ENCODE measurements around the gene SIX3. TPM values are rescaled to one million over a fixed set of nuclear protein-coding genes. Genes with fewer than 3 reads are reported as not detected.

Gene SIX3
- total RNA-seq, 3 donors from 2014 or later (not counting 1 experiment from before 2014, with no cell fraction given) = 0.15 to 0.39 TPM; not detected in 1

DNA sequence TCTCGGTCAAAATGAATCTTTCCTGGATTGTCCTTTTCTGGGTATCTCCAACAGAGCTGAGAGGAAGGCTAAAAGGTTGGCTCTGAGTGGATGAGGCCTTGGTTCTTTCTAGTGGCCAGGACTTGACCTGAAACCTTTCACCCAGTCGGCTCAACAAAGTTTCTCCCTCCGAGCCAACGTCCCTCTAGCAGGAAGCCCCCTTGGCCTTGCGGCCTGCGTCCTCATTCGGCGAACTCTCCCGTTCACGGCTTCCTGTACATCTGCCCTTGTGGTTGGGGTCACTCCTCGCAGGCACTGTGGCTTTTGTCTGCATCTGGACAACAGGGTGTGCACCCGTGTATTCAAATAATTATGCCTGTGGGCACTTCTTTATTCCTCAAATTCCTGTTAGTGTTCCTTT lies 9.4 kb upstream of the SIX3 start:
- H3K4me1 ChIP-seq (ENCODE audit: control insufficient read depth, insufficient read depth, low read length) = peaks cover 8% of the 10 kb centered on the region
- H3K36me3 Mint-ChIP-seq = no peaks in the 10 kb centered on the region
- H3K4me3 ChIP-seq (ENCODE audit: low read length) = no peak overlapping the region
- DNase-seq (no peak), ATAC-seq (no peak)
- H3K4me1 Mint-ChIP-seq = no peaks in the 10 kb centered on the region
- H3K27me3 ChIP-seq (ENCODE audit: control insufficient read depth, insufficient read depth, low read length) = peaks cover 48% of the 10 kb centered on the region
- no peaks in the 10 kb centered on the region for H3K36me3 ChIP-seq (ENCODE audit: control insufficient read depth, insufficient read depth, low read length)
- intact Hi-C loops (cut with micrococcal nuclease) = no loop called here
- no peaks in the 10 kb centered on the region for H3K9me3 ChIP-seq (ENCODE audit: control insufficient read depth, insufficient read depth, low read length)
- 12% methylated on average over 12 of the region's 12 CpGs for WGBS (ENCODE audit: insufficient coverage)
- H3K27ac Mint-ChIP-seq = no peak overlapping the region
- H3K4me3 Mint-ChIP-seq = no peak overlapping the region
- peaks cover 69% of the 10 kb centered on the region in 2 donors for H3K27me3 Mint-ChIP-seq (ENCODE audit: low read depth in 2 of 2)
- TF ChIP-seq CTCF (IDR thresholded peaks at IDR 0.05) = no peak
- H3K9me3 Mint-ChIP-seq = no peaks in the 10 kb centered on the region
- H3K27ac ChIP-seq (ENCODE audit: low read length) = no peak overlapping the region

DNA sequence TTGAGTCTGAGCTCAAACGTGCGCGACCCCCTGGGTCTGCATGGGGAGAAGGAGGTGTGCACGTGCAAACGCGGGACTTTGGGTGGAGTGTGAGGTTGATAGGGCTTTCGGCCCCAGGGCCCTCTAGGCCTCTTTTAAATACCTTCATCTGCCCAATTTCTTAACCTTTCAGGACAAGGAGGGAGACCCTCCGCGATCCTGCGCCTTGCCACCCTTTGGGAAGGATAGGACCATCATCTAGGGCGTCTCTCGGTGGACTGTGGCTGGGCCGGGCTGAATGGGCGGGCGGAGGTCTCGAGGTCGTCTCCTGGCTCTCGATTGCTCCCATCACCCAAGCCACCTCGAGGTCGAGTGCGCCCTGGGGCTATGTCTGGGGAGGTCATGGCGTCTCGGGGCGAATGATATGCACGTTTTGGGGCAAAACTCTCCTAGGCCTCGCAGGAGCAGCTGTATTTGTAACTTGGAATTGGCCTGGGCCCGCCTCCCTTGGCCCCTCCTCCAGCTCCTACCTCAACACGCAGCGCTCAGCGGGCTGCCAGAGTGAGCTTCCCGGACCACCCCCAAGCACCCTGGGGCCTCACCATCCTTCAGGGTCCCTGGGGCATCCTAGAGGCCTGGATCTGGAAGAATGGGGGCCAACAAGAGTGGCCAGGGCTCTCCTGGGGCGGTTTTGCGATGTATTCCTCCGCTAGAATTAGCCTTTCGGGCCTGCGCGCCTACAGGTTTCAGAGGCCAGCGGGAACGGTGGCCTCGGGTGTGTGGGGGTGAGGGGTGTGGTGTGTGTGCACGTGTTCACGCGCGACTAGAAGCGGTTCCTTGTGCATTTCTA lies 8.7 kb upstream of the SIX3 start:
- ATAC-seq = no peak
- intact Hi-C loops (cut with micrococcal nuclease) = no loop called here

GRCh38 chr2:44933434-44933951 lies 8.0 kb upstream of the SIX3 start:
- ATAC-seq (no peak), DNase-seq (no peak)
- Histone ChIP-seq H3K27ac (ENCODE audit: low read length) (no peak overlapping the region), H3K36me3 (ENCODE audit: control insufficient read depth, insufficient read depth, low read length) (no peaks in the 10 kb centered on the region), H3K4me1 (ENCODE audit: control insufficient read depth, insufficient read depth, low read length) (peaks cover 14% of the 10 kb centered on the region), H3K4me3 (ENCODE audit: low read length) (no peak overlapping the region), H3K9me3 (ENCODE audit: control insufficient read depth, insufficient read depth, low read length) (no peaks in the 10 kb centered on the region), H3K27me3 (ENCODE audit: control insufficient read depth, insufficient read depth, low read length) (peaks cover 51% of the 10 kb centered on the region)
- intact Hi-C loops (cut with micrococcal nuclease) = no loop called here
- H3K27ac Mint-ChIP-seq = no peak overlapping the region
- no peak overlapping the region for H3K4me3 Mint-ChIP-seq
- H3K36me3 Mint-ChIP-seq = no peaks in the 10 kb centered on the region
- WGBS (ENCODE audit: insufficient coverage) = 14% methylated on average over 19 of the region's 19 CpGs
- H3K27me3 Mint-ChIP-seq (ENCODE audit: low read depth in 2 of 2) = peaks cover 55 to 62% of the 10 kb centered on the region in 2 donors
- H3K9me3 Mint-ChIP-seq = no peaks in the 10 kb centered on the region
- H3K4me1 Mint-ChIP-seq = no peaks in the 10 kb centered on the region
- TF ChIP-seq CTCF (IDR thresholded peaks at IDR 0.05) = no peak

More for the DNA sequence above, 8.7 kb upstream of the SIX3 start:
- no peak overlapping the region for H3K4me3 ChIP-seq (ENCODE audit: low read length)
- no peaks in the 10 kb centered on the region for H3K9me3 ChIP-seq (ENCODE audit: control insufficient read depth, insufficient read depth, low read length)
- Mint-ChIP-seq H3K36me3 (no peaks in the 10 kb centered on the region), H3K9me3 (no peaks in the 10 kb centered on the region), H3K27me3 (ENCODE audit: low read depth in 2 of 2) (peaks cover 62 to 69% of the 10 kb centered on the region in 2 donors), H3K27ac (no peak overlapping the region), H3K4me3 (no peak overlapping the region), H3K4me1 (no peaks in the 10 kb centered on the region)
- DNase-seq = no peak
- peaks cover 50% of the 10 kb centered on the region for H3K27me3 ChIP-seq (ENCODE audit: control insufficient read depth, insufficient read depth, low read length)
- no peaks in the 10 kb centered on the region for H3K36me3 ChIP-seq (ENCODE audit: control insufficient read depth, insufficient read depth, low read length)
- no peak for TF ChIP-seq CTCF (IDR thresholded peaks at IDR 0.05)
- peaks cover 12% of the 10 kb centered on the region for H3K4me1 ChIP-seq (ENCODE audit: control insufficient read depth, insufficient read depth, low read length)
- H3K27ac ChIP-seq (ENCODE audit: low read length) = no peak overlapping the region
- 11% methylated on average over 41 of the region's 45 CpGs for WGBS (ENCODE audit: insufficient coverage)
